Fibroblast of the aortic adventitia (primary cell): ENCODE measurements around the gene TBC1D30. TPM values are rescaled to one million over a fixed set of nuclear protein-coding genes. Genes with fewer than 3 reads are reported as not detected.
A peak's percentile ranks its signal among the peaks of the same experiment; 100 is the strongest.

Experiments
- DNase-seq: peaks from one replicate; pipeline ENCODE4 v3.0.0-alpha.2; 2010; ENCODE audit warnings: low read depth
- H3K4me3 ChIP-seq: 2 replicates; pipeline ENCODE4 v1.5.1; 2011; ENCODE audit warnings: low read depth, mild to moderate bottlenecking, control low read depth, low read length, moderate library complexity
- CTCF ChIP-seq: IDR thresholded peaks from 2 replicates; pipeline ENCODE4 v1.5.1; 2011; ENCODE audit warnings: mild to moderate bottlenecking, low read length, control low read depth, inconsistent platforms; ENCODE audit not compliant: insufficient read depth
- total RNA-seq: library from RNA; depleted of rRNA; stranded (reverse); fragments of >200 nt; gene quantifications from 2 replicates; pipeline ENCODE4 v1.2.3, GENCODE V29; 2012; ENCODE audit warnings: low replicate concordance

Gene TBC1D30
- total RNA-seq, 1 donor: 0.18 TPM

DNA sequence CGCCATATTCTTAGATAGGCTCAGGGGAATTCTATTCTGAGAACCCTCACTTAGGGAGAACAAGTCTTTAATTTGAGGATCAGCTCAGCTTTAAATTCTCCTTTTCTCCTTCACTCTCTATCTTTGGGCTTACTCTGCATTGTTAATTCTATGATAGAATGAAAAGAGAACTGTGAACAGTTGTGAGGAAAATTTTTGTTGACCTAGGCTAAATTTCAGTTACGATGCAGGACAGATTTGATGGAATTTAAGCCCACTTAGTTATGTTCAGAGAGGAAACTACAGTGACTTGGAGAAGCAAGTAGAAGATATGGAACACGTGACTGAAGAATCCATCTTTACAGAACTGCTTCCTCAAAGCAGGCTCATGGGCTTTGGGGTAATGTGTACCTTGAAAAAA, 82.7 kb downstream of the TBC1D30 start:
- no peak for DNase-seq
- H3K4me3 ChIP-seq: no peak overlapping the region
- no peak for TF ChIP-seq CTCF

DNA sequence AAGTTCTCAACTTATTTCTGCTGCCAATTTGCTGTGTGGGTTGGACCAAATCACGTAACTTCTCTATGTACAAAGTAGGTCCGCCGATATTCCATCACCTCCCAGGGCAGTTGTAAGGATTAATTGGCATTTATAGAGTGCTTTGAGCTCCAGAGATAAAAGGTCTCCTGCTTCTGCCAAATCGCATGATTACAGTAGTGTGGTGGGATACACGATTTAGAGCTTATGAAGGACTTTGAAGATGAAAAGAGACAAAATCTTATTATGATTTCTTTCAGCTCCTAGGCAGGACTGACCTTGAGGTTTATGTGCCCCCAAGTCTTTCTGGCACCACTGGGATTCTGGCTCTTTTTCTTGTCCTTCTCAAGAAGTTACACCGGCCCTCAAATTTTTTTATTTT, 84.7 kb downstream of the TBC1D30 start:
- no peak for DNase-seq
- H3K4me3 ChIP-seq: no peak overlapping the region
- no peak for TF ChIP-seq CTCF

DNA sequence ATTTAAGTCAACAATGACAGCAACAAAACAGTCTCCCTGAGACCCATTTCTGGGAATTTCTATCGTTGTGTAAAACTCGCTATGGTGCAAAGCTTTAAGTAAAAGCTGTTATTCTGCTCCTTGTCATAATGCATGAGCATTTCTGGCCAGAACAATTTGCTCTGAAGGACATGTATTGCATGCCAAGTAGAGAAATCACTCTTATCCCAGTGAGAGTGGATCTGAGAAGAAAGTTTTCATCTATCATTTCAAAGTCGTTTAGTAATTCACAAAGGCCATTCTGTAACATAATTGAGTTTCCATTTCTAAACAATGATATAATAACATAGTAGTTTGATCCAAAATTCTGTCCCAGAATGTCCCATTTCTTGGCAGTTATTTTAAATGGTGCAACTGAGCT, 86.6 kb downstream of the TBC1D30 start:
- TF ChIP-seq CTCF: no peak
- DNase-seq: no peak

DNA sequence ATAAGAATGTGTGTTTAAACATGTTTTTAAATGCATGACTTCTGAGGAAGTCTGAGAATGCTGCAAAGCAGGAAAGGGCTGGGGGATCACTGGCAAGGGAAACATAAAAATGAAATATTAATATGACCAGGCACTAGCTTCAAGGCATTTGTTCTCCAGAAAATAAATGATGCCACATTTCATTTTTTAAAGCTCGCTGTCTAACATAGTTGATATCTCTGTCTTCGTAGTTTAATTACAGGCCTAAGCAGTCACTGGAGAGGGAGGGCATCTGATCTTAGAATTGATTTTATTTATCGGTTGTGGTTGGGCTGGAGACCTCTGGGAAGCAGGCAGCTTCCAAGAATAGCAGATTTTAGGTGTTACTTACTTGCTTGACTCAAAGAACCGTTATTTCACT, 87.5 kb downstream of the TBC1D30 start:
- TF ChIP-seq CTCF: no peak
- DNase-seq: no peak
- H3K4me3 ChIP-seq: no peak overlapping the region

More for the DNA sequence above, 86.6 kb downstream of the TBC1D30 start:
- H3K4me3 ChIP-seq: no peak overlapping the region

DNA sequence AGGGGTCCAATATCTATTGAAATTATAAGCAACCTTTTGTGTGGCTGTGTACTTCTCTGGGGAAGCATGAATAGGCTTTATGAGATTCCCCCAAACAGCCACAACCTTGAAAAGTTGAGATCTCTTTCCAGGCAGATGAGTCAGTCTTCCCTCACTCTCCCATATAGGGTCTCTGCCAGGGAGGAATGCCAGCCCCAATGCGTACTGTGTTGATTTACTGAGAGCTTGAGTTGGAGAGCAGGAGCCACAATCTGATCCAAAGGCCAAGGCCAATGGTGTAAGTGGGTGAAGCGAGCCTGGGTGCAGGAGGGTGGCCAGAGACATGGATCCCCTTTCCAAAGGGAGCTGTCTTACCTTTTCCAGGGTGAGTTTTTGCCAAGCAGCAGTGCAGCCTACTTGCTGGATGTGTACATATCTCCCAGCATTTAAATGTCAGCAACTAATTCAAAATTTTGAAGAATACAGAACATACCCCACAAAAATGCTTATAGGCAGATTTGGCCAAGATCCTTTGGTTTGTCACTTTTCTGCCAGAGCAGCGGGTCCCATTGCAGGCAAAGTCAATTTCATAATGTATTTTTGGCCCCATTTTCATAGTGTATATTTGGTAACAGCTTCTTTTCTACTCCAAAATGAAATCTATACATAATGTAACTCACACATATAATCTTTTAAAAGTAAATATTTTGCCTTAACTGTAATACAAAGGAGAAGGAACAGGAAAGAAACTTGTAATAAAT, 88.2 kb downstream of the TBC1D30 start:
- TF ChIP-seq CTCF: no peak
- H3K4me3 ChIP-seq: no peak overlapping the region
- DNase-seq: peak; percentile 44

- no peak overlapping the region for H3K4me3 ChIP-seq
- no peak for DNase-seq
- no peak for TF ChIP-seq CTCF
Measured at GRCh38 chr12:64915242-64915641, 90.8 kb downstream of the TBC1D30 start.
